Naive thymus-derived CD4-positive, alpha-beta T cell (primary cell): ENCODE measurements around the gene CEBPE. TPM values are rescaled to one million over a fixed set of nuclear protein-coding genes. Genes with fewer than 3 reads are reported as not detected.

Source experiments
- ATAC-seq: fragments of 150-1000 bp; cut with Tn5 transposase; 2 replicates; pipeline ENCODE4 v1.10.0; 2021; ENCODE audit warnings: mild to moderate bottlenecking, moderate library complexity
- CTCF ChIA-PET: fragments of 350-600 bp; sonication (Branson Sonifier 250); formaldehyde crosslinking; loops from one replicate; lab custom pipeline; 2021; ENCODE audit warnings: antibody characterized with exemption; lab: Charles Lee
- POLR2A ChIA-PET: fragments of 350-600 bp; sonication (Branson Sonifier 250); formaldehyde crosslinking; loops from one replicate; lab custom pipeline; 2021; ENCODE audit warnings: antibody characterized with exemption, inconsistent platforms; lab: Charles Lee
- DNase-seq, 9 donors: peaks; one replicate each; pipeline versions ENCODE4 v3.0.0 to v3.0.0-alpha.2; 2020 to 2022; ENCODE audit warnings: mixed read lengths in 1 of 9
- H3K27ac ChIP-seq: one replicate; pipeline ENCODE4 v1.7.0; 2013; ENCODE audit warnings: mild to moderate bottlenecking, low read depth, low read length, moderate library complexity
- H3K27me3 ChIP-seq, 2 donors: one replicate each; pipeline ENCODE4 v1.7.0; 2013; ENCODE audit warnings: low read length in 2 of 2, mild to moderate bottlenecking in 2 of 2, moderate library complexity in 2 of 2; ENCODE audit not compliant: control insufficient read depth in 2 of 2, insufficient read depth in 2 of 2
- H3K36me3 ChIP-seq, 3 experiments: 1 replicate in 2 of 3; 2 replicates in 1 of 3; pipeline ENCODE4 v1.7.0; 2013; ENCODE audit warnings: low read length in 3 of 3, mild to moderate bottlenecking in 3 of 3, moderate library complexity in 1 of 3; ENCODE audit not compliant: insufficient read depth in 3 of 3, control insufficient read depth in 2 of 3
- H3K4me1 ChIP-seq, 2 donors: one replicate each; pipeline ENCODE4 v1.7.0; 2013; ENCODE audit warnings: low read length in 2 of 2, mild to moderate bottlenecking in 2 of 2, moderate library complexity in 1 of 2; ENCODE audit not compliant: control insufficient read depth in 2 of 2, insufficient read depth in 2 of 2
- H3K4me3 ChIP-seq: 2 replicates; pipeline ENCODE4 v1.7.0; 2013; ENCODE audit warnings: mild to moderate bottlenecking, low read length
- H3K9me3 ChIP-seq, 3 experiments: 1 replicate in 2 of 3; 2 replicates in 1 of 3; pipeline ENCODE4 v1.7.0; 2013; ENCODE audit warnings: low read length in 3 of 3; ENCODE audit not compliant: control insufficient read depth in 2 of 3
- H3K27ac Mint-ChIP-seq, 9 donors: one replicate each; pipeline ENCODE4 v1.8.0; 2020 to 2022; ENCODE audit warnings: mixed read lengths in 9 of 9, mild to moderate bottlenecking in 8 of 9, moderate library complexity in 5 of 9, inconsistent platforms in 2 of 9
- H3K27me3 Mint-ChIP-seq, 5 donors: one replicate each; pipeline ENCODE4 v1.8.0; 2021 to 2022; ENCODE audit warnings: mixed read lengths in 5 of 5, mild to moderate bottlenecking in 1 of 5
- H3K36me3 Mint-ChIP-seq, 5 donors: one replicate each; pipeline ENCODE4 v1.8.0; 2020 to 2022; ENCODE audit warnings: mixed read lengths in 5 of 5, mild to moderate bottlenecking in 3 of 5, inconsistent platforms in 1 of 5
- H3K4me1 Mint-ChIP-seq, 7 donors: one replicate each; pipeline ENCODE4 v1.8.0; 2020 to 2022; ENCODE audit warnings: mixed read lengths in 7 of 7, mild to moderate bottlenecking in 3 of 7, inconsistent platforms in 1 of 7
- H3K4me3 Mint-ChIP-seq, 10 donors: one replicate each; pipeline ENCODE4 v1.8.0; 2020 to 2022; ENCODE audit warnings: mild to moderate bottlenecking in 10 of 10, mixed read lengths in 10 of 10, moderate library complexity in 6 of 10, inconsistent platforms in 2 of 10
- H3K9me3 Mint-ChIP-seq, 11 donors: one replicate each; pipeline ENCODE4 v1.8.0; 2020 to 2022; ENCODE audit warnings: mixed read lengths in 11 of 11, mild to moderate bottlenecking in 4 of 11, inconsistent platforms in 1 of 11, moderate library complexity in 1 of 11
- intact Hi-C, 2 donors: fragments of 100-400 bp; cut with micrococcal nuclease; formaldehyde crosslinking; loops; one replicate each; pipeline ENCODE4 v1.15.1; 2023
- polyA plus RNA-seq, 2 donors: library from polyadenylated mRNA; unstranded; fragments of 300-500 nt; fragmentation: Illumina TruSeq; gene quantifications; one replicate each; pipeline ENCODE4 v1.2.3, GENCODE V29; 2021
- total RNA-seq, 6 experiments: library from RNA in 5 of 6; stranded (reverse) in 5 of 6; gene quantifications; 1 replicate in 5 of 6; 2 replicates in 1 of 6; pipeline ENCODE4 v1.2.3 and lab custom pipeline; 2021 to 2026

Gene CEBPE
- total and polyA plus RNA-seq, 7 experiments from 2014 or later: 0.19 to 1.7 (median 0.65) TPM

DNA sequence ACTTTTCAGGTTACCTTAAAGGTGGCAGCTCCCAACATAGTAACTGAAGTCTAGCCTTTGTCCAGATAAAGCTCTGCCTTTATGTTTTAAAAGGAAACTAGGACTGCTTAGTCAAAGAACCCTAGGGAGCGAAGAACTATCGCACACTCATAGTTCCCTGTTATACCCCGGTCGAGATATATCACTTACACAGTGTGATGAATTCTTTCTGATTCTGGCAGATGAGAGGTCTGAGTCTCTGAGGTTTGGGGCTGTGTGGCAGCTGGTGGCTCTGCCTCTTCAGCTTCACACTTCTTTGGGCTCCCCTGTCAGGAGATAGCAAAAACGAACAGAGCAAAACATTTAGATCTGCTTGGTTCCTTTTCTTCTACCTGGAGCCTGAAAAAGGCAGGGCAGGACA, 41.1 kb downstream of the CEBPE start:
- H3K9me3 Mint-ChIP-seq: no peaks in the 10 kb centered on the region
- H3K27me3 Mint-ChIP-seq: no peaks in the 10 kb centered on the region
- peak overlapping the region in 3 of 9 donors; percentile 6 to 45 (median 43) for H3K27ac Mint-ChIP-seq
- Histone ChIP-seq H3K9me3 (no peaks in the 10 kb centered on the region), H3K27ac (no peak overlapping the region), H3K4me1 (no peaks in the 10 kb centered on the region), H3K36me3 (peaks cover 47 to 95% (median 55%) of the 10 kb centered on the region in 3 experiments), H3K27me3 (no peaks in the 10 kb centered on the region), H3K4me3 (no peak overlapping the region)
- H3K4me1 Mint-ChIP-seq: peaks cover 3 to 20% (median 7%) of the 10 kb centered on the region in 7 donors
- peaks cover 13 to 35% (median 21%) of the 10 kb centered on the region in 5 donors for H3K36me3 Mint-ChIP-seq
- POLR2A ChIA-PET: interaction anchor here (0.7 to 4.1 kb wide), 5 partner anchors 9 to 115 kb away, joined by 3 to 25 read pairs (median 7); partner anchors contain the start of genes ACIN1 and C14orf119
- DNase-seq (no peak), ATAC-seq (no peak)
- CTCF ChIA-PET: interaction anchor here (0.8 to 3.0 kb wide), 14 partner anchors 9 to 302 kb away, joined by 3 to 32 read pairs (median 4); partner anchors contain the start of genes ACIN1, AJUBA, C14orf119 and CEBPE
- no peak overlapping the region for H3K4me3 Mint-ChIP-seq
- intact Hi-C loops: loop anchor here (1.0 kb wide), 3 partner anchors 9 to 109 kb away; no protein-coding TSS in a partner anchor

- peak in 5 of 9 donors; percentile 33 to 55 (median 49) for DNase-seq
- Mint-ChIP-seq H3K27me3 (no peaks in the 10 kb centered on the region), H3K4me3 (no peak overlapping the region), H3K36me3 (peaks cover 13 to 35% (median 21%) of the 10 kb centered on the region in 5 donors), H3K9me3 (no peaks in the 10 kb centered on the region), H3K27ac (peak overlapping the region in 2 of 9 donors; percentile 47 to 57), H3K4me1 (peaks cover 8 to 28% (median 17%) of the 10 kb centered on the region in 7 donors)
- ChIA-PET POLR2A (interaction anchor here (0.7 to 4.1 kb wide), 9 partner anchors 8 to 194 kb away, joined by 4 to 25 read pairs (median 5); partner anchors contain the start of genes ACIN1, AJUBA, C14orf119 and REM2), CTCF (interaction anchor here (0.7 to 3.0 kb wide), 22 partner anchors 8 to 303 kb away, joined by 3 to 32 read pairs (median 4); partner anchors contain the start of genes ACIN1, AJUBA, C14orf119 and CEBPE)
- intact Hi-C loops: loop anchor here (1.0 kb wide), 3 partner anchors 8 to 110 kb away; no protein-coding TSS in a partner anchor
- Histone ChIP-seq H3K9me3 (no peaks in the 10 kb centered on the region), H3K4me3 (no peak overlapping the region), H3K27ac (peak overlapping the region; percentile 3), H3K27me3 (no peaks in the 10 kb centered on the region), H3K36me3 (peaks cover 47 to 90% (median 53%) of the 10 kb centered on the region in 3 experiments), H3K4me1 (peaks cover 1 to 2% of the 10 kb centered on the region in 2 donors)
- ATAC-seq: peak; percentile 63
Observed at GRCh38 chr14:23076785-23077408, 42.2 kb downstream of the CEBPE start.

DNA sequence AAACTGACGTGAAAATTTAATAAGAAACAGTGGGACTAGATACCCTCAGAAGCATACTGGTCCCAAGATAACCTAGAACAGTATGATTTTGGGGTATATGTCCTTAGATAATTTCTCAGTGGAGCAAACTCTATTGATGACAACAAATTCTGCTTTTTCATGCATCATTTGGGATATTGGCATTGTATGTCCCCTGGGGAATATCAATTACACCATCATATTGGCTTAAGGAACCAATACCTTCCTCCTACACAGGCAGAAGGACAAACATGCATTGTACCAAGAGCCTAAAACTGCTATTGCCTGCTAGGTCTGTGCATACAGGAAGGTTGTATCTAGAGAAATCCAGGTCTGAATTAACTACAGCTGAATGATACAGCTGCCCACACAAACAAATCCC, 44.1 kb downstream of the CEBPE start:
- no peak overlapping the region for H3K27ac ChIP-seq
- Mint-ChIP-seq H3K36me3 (peaks cover 5 to 22% (median 18%) of the 10 kb centered on the region in 5 donors), H3K4me1 (peaks cover 22 to 42% (median 30%) of the 10 kb centered on the region in 7 donors), H3K4me3 (no peak overlapping the region), H3K9me3 (no peaks in the 10 kb centered on the region), H3K27ac (peak overlapping the region in 1 of 9 donors; percentile 34), H3K27me3 (no peaks in the 10 kb centered on the region)
- CTCF ChIA-PET: interaction anchor here (0.6 to 2.1 kb wide), 5 partner anchors 16 to 112 kb away, joined by 3 to 11 read pairs (median 5); no protein-coding TSS in a partner anchor
- no peaks in the 10 kb centered on the region for H3K9me3 ChIP-seq
- ATAC-seq: no peak
- H3K4me1 ChIP-seq: peaks cover 16% of the 10 kb centered on the region in 2 donors
- POLR2A ChIA-PET: interaction anchor here (0.6 to 4.1 kb wide), 3 partner anchors 16 to 229 kb away, joined by 3 to 20 read pairs (median 6); no protein-coding TSS in a partner anchor
- no peak for DNase-seq
- H3K27me3 ChIP-seq: no peaks in the 10 kb centered on the region
- no peak overlapping the region for H3K4me3 ChIP-seq
- peaks cover 33 to 70% (median 39%) of the 10 kb centered on the region in 3 experiments for H3K36me3 ChIP-seq
- intact Hi-C loops: loop anchor here in 1 of 2 donors (5.0 kb wide), 1 partner anchor 503 kb away; no protein-coding TSS in a partner anchor

DNA sequence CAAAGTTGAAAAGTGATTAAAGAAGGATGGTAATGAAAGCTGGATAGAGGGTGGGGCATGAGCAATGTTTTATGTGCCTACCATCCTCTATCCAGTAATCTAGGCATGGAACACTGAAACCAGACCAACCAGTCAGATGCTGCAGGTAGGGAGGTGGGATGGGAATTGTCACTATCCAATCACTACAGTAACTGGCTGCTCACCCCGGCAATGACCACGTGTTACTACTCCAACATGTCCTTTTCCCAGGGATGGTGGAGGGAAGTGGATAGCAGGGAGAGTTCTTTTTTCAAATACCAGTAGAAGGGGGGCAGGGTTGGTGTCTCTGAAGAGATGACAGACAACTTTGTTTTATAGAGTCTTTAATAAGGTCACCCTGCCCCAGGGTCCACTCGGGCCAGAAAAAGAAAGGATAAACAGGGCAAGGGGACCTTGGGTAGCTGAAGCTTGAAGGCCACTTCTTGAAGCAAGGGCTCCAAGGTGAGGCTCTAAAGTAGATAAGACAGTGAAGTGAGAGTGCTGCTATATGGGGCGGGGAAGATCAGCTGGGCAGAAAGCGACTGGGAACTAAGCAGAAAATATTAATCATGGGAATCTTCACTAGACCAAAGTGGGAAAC, 47.0 kb downstream of the CEBPE start:
- peaks cover 0 to 16% (median 12%) of the 10 kb centered on the region in 5 donors for H3K36me3 Mint-ChIP-seq
- peak overlapping the region; percentile 85 for H3K4me3 ChIP-seq
- ATAC-seq: no peak

GRCh38 chr14:23071244-23071920, 47.7 kb downstream of the CEBPE start:
- peaks cover 16 to 28% of the 10 kb centered on the region in 2 donors for H3K4me1 ChIP-seq
- Mint-ChIP-seq H3K27me3 (no peaks in the 10 kb centered on the region), H3K27ac (peak overlapping the region; percentile 81 to 98 (median 89)), H3K36me3 (peaks cover 0 to 19% (median 15%) of the 10 kb centered on the region in 5 donors), H3K9me3 (no peaks in the 10 kb centered on the region), H3K4me3 (peak overlapping the region; percentile 82 to 98 (median 94)), H3K4me1 (peaks cover 30 to 50% (median 41%) of the 10 kb centered on the region in 7 donors)
- H3K27me3 ChIP-seq: no peaks in the 10 kb centered on the region
- ATAC-seq: peak; percentile 93
- peak overlapping the region; percentile 85 for H3K4me3 ChIP-seq
- H3K27ac ChIP-seq: peak overlapping the region; percentile 81
- intact Hi-C loops: loop anchor here (1.0 to 5.0 kb wide), 5 partner anchors 24 to 499 kb away; partner anchors contain the start of genes ACIN1 (in 2 of the 2), C14orf119 (in 2 of the 2) and PPP1R3E (in 1 of the 2)
- CTCF ChIA-PET: interaction anchor here (0.7 to 3.2 kb wide), 10 partner anchors 10 to 115 kb away, joined by 3 to 15 read pairs (median 4); partner anchors contain the start of genes ACIN1, C14orf119 and CDH24
- H3K9me3 ChIP-seq: no peaks in the 10 kb centered on the region
- DNase-seq: peak; percentile 55 to 83 (median 72)
- POLR2A ChIA-PET: interaction anchor here (0.6 to 3.1 kb wide), 7 partner anchors 10 to 231 kb away, joined by 3 to 25 read pairs (median 6); partner anchors contain the start of genes ACIN1, C14orf119, CEBPE and PPP1R3E
- H3K36me3 ChIP-seq: peaks cover 19 to 60% (median 21%) of the 10 kb centered on the region in 3 experiments

More for the DNA sequence above, 47.0 kb downstream of the CEBPE start:
- CTCF ChIA-PET: interaction anchor here (1.1 to 3.2 kb wide), 8 partner anchors 10 to 114 kb away, joined by 3 to 15 read pairs (median 4); partner anchors contain the start of genes ACIN1, C14orf119 and CDH24
- H3K36me3 ChIP-seq: peaks cover 21 to 60% (median 27%) of the 10 kb centered on the region in 3 experiments
- Mint-ChIP-seq H3K27me3 (no peaks in the 10 kb centered on the region), H3K4me1 (peaks cover 30 to 47% (median 41%) of the 10 kb centered on the region in 7 donors), H3K9me3 (no peaks in the 10 kb centered on the region), H3K27ac (peak overlapping the region; percentile 81 to 98 (median 89)), H3K4me3 (peak overlapping the region; percentile 82 to 98 (median 94))
- no peaks in the 10 kb centered on the region for H3K27me3 ChIP-seq
- H3K4me1 ChIP-seq: peaks cover 16 to 28% of the 10 kb centered on the region in 2 donors
- DNase-seq: no peak
- POLR2A ChIA-PET: interaction anchor here (0.6 to 3.1 kb wide), 7 partner anchors 10 to 230 kb away, joined by 3 to 25 read pairs (median 6); partner anchors contain the start of genes ACIN1, C14orf119, CEBPE and PPP1R3E
- H3K9me3 ChIP-seq: no peaks in the 10 kb centered on the region
- intact Hi-C loops: loop anchor here (1.0 to 5.0 kb wide), 5 partner anchors 23 to 500 kb away; partner anchors contain the start of genes ACIN1 (in 2 of the 2), C14orf119 (in 2 of the 2) and PPP1R3E (in 1 of the 2)
- peak overlapping the region; percentile 81 for H3K27ac ChIP-seq
